ENCODE measurements around the gene SPART.
"Not testable (repeated sequence)": the region's sequence is repeated elsewhere in the genome, so short reads cannot be mapped to it uniquely, and the experiment has no call there.

The SPART gene

DNA sequence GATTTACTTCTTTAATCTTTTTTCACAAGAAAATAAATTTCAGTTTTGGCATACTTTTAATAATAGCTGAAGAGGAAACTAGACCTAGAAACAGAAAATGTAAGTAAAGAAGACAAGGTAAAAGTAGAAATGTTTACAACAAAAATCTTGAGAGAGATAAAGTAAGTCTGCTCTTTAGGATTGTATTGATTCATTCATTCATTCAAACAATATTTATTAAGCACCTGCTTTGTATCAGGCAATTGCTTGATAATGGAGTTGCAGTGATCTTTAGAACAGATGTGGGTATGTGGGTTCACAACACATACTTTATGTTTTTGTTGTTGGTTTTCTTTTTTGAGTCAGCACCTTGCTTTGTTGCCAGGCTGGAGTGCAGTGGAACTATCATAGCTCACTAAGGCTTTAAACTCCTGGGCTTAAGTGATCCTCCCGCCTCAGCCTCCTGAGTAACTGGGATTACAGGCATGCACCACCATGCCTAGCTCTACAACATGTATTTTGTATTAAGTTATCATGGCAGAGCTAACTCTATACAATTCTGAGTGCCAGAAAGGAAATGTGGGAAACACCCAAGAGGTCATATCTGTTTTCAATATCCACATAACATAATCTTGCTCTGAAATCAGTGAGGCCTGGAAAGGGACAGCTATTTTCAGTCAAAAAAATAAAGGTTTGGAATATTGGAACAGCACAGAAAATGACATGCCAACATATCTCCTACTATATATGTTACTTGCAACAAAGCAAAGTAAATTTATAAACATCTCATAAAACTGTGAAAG is 8.8 kb upstream of the SPART start:
- no peak overlapping the region for H3K4me3 ChIP-seq (ENCODE audit: low read depth, low read length)

DNA sequence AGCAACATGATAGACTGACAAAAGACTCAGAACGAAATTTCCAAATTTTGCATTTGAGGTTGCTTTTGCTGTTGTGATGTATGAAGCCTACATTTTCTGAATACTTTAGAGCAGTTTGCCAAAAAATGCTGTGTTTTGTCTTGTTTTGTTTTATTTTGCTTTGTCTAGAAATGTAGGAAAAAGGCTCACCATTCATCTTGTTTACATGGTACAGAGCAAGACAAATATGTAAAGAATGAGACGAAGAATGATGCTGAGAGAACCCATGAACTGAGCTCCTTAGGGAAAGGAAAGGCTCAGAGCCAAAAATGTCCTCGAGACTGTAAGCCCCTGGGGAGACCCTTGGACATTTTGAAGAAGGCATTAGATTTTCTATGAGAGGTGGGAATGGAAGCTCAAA is 6.8 kb upstream of the SPART start:
- H3K4me3 ChIP-seq (ENCODE audit: low read depth, low read length), result no peak overlapping the region

- no peak overlapping the region for H3K4me3 ChIP-seq (ENCODE audit: low read depth, low read length)
These were observed 6.2 kb upstream of the SPART start for GRCh38 chr13:36352350-36352749.

GRCh38 chr13:36347531-36348210 is 1.5 kb upstream of the SPART start:
- H3K4me3 ChIP-seq (ENCODE audit: low read depth, low read length), result no peak overlapping the region

DNA sequence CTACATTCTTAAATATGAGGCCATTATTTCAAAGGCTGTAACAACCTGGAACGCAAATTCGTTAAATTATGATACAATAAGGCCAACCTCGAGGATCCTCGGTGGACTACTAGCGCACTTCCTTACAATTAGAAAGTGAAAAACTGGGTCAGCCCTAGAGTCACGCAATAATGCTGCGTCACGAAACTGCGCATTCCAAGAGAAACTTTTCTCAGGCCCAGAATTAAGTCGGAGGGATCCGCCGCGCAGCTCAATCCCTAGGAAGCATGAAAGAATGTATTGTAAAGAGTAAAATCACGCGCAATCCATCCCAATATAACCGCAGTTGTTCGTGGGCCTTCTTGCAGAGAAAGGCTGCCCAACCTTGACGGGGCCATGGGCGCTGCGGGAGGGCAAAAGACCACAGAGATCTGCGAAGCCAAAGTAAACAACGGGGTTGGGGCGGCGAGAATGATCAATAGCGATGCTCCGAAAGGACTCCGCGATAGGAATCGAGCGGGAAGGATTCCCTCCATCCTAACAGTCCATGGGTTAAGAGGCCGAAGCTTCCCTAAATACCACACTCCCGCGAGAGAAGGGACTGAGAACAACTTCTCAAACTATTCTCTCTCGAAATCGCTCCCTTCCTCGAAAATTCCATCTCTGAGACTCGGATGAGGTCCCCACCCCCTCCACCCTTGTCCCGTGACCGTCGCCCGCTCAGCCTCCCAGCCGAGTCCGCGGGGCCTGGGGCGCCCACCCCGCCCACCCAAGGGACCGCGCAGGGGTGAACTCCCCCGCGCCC is 564 bp downstream of the SPART start:
- peak overlapping the region; percentile 77 for H3K4me3 ChIP-seq (ENCODE audit: low read depth, low read length)

DNA sequence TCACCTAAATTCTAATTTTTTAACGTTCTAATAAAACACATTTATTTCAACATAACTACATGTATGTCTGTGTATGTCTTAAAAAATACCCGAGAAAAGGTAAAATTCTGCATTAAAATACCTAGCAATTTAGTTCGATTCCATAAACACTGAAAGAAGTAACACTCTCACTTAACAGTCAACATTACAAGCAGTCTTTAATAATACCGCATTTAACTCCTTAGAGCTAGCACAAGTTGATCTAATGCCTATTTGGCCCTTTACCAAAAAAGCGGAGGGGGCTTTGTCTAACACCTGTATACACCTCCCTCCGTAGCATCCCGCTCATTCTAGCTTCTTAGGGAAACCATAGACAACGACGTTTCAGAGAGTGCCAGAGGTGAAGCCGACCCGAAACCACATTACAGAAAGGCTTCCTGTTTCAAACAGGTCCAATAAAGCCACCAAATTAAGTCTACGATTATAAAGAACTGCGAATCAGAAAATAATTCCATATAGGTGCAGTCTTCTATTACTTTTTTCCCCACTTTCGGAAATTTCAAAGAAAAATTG is 1.2 kb downstream of the SPART start:
- H3K4me3 ChIP-seq (ENCODE audit: low read depth, low read length), result peak overlapping the region; percentile 77

GRCh38 chr13:36344173-36344572 is 2.0 kb downstream of the SPART start:
- H3K4me3 ChIP-seq (ENCODE audit: low read depth, low read length), result peak overlapping the region; percentile 77

DNA sequence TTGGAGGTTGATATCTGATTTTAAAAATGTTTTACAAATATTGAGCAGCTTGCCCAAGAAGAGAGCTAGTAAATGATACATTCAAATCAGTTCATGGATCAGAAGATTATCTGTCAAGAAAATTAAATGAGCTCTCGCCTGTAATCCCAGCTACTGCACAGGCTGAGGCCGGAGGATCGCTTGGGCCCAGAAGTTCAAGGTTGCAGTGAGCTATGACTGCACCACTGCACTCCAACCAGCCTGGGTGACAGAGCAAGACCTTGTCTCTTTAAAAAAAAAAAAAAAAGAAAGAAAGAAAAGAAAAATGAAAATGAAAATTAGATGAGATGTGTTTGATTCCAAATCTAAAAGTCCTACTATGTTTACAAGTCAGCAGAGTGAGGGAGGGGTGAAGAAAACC is 2.4 kb downstream of the SPART start:
- no peak overlapping the region for H3K4me3 ChIP-seq (ENCODE audit: low read depth, low read length)

- no peak overlapping the region for H3K4me3 ChIP-seq (ENCODE audit: low read depth, low read length)
These were observed 3.5 kb downstream of the SPART start for GRCh38 chr13:36342715-36343114.

- H3K4me3 ChIP-seq (ENCODE audit: low read depth, low read length), result no peak overlapping the region
These were observed 4.5 kb downstream of the SPART start for GRCh38 chr13:36341718-36342117.

DNA sequence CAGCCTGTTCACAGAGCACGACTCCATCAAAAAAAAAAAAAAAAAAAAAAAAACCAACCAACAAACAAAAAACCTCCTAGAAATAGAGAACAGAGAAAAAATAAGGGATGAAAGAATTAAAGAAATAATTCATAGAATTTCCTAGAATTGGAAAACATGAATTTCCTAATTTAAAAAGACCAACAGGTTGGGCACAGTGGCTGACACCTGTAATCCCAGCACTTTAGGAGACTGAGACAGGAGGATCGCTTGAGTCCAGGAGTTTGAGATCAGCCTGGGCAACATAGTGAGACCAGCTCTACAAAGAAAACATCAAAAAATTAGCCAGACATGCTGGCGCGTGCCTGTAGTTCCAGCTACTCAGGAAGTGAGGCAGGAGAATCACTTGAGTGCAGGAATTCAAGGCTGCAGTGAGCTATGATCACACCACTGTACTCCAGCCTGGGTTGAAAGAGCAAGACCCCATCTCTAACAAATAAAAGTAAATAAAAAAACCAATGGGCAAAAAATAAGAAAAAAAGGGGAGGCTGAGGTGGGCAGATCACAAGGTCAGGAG is 6.5 kb downstream of the SPART start:
- no peak overlapping the region for H3K4me3 ChIP-seq (ENCODE audit: low read depth, low read length)

DNA sequence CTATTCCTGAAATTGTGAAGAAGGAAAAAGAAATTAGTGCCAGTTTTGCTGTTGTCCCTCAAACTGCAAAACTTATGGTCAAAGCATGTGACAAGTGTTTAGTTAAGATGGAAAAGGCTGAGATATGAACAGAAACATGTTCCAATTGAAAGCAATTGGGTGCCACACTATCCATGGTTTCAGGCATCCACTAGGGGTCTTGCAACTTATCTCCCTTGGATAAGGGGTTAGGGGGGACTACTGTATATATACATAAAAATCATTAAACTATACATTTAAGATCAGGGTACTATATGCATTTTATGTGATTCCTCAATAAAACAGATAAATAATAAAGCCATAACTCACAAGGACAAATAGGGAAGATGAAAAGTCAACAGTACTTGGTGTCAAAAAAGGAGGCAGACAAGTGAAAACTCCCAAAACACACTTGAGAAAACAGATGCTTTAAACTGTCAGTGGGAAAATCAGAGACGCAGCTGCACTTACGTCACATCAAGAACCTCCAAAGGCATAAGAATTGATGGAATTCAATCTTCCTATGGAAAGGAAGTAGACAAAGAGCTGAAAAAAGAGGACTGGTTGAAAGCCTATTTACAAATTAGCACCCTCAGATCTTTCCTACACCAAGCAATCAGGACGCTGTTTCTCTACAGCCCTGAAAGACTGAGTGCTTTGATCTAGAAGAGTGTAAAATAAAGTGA is 8.1 kb downstream of the SPART start:
- H3K4me3 ChIP-seq (ENCODE audit: low read depth, low read length), result no peak overlapping the region

DNA sequence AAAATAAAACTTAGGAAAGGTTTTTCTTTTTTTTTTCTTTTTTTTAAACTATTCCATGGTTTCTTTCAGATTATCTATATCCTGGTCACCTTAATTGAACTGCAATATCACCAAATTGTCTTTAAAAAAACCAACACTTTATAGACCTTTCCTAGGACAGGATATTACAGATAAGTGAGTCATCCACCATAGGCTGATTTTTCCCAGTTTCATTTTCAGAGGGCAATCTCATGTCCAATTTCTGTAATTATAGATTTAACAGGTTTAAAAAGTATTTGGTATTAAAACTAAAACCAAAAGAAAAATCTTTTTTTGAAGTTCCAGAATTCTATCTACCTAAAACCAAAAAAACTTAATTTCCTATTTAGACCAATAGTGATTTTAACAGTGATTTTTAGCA is 13.2 kb downstream of the SPART start:
- no peak overlapping the region for H3K4me3 ChIP-seq (ENCODE audit: low read depth, low read length)

GRCh38 chr13:36332255-36332654 is 13.9 kb downstream of the SPART start:
- H3K4me3 ChIP-seq (ENCODE audit: low read depth, low read length), result not testable (repeated sequence)

GRCh38 chr13:36331280-36331679 is 14.9 kb downstream of the SPART start:
- no peak overlapping the region for H3K4me3 ChIP-seq (ENCODE audit: low read depth, low read length)

DNA sequence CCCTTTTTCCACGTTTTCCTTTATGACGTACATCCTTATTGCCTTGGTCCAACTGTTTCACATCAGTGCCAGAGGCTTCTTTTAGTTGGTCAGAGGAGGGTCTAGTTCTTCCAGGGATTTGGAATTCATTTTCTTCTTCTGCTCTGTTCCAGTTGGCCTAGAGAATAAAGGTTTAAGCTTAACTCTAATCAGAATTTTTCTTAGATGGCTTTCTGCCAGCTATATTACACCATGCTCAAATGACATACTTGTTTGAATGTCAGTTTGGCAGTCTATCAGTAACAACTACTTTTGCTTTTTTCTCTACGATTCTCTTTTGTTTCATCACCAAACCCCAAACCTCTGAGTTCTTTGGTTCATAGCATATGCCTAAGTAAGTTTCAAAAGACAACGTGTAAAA is 16.8 kb downstream of the SPART start:
- H3K4me3 ChIP-seq (ENCODE audit: low read depth, low read length), result no peak overlapping the region

DNA sequence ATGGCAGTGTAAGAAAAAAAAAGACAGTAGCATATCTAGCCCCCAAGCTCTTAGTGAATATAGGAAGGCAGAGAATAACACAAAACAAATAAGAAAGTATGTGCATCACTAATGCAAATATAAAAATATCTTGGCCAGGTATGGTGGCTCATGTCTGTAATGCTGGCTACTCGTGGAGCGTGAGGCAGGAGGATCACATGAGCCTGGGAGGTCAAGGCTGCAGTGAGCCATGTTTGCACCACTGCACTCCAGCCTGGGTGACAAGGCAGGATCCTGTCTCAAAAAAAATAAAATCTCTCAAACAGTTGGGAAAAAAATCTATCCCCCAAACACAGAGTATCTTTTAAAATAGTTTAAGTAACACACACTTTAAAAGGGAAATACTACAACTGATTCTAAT is 17.4 kb downstream of the SPART start:
- H3K4me3 ChIP-seq (ENCODE audit: low read depth, low read length), result no peak overlapping the region

DNA sequence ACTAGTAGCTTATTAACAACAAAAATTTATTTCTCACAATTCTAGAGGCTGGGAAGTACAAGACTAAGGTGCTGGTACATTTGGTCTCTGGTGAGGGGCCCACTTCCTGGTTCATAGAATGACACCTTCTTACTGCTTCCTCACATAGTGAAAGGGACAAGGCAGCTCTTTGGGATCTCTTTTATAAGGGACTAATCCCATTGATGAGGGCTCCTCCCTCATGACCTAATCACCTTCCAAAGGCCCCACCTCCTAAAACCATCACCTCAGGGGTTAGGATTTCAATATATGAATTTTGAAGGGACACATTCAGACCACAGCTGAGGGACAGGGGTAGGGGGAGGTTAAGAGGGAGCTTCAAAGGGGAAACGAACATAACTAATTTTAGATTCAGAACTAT is 20.3 kb downstream of the SPART start:
- no peak overlapping the region for H3K4me3 ChIP-seq (ENCODE audit: low read depth, low read length)

DNA sequence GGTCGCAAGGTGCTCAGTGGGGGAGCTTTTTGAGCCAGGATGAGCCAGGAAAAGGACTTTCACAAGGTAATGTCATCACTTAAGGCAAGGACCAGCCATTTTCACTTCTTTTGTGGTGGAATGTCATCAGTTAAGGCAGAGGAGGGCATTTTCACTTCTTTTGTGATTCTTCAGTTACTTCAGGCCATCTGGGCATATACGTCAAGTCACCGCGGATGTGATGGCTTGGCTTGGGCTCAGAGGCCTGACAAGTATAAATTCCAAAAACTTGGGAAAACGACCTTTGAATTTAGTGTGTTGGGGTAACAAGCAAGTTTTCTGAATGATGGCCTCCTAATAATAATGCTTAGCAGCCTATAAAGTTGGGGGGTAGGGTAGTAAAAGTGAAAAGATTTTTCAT is 21.3 kb downstream of the SPART start:
- H3K4me3 ChIP-seq (ENCODE audit: low read depth, low read length), result not testable (repeated sequence)

- no peak overlapping the region for H3K4me3 ChIP-seq (ENCODE audit: low read depth, low read length)
These were observed 22.1 kb downstream of the SPART start for GRCh38 chr13:36323951-36324566.
